H1 (cell line): ENCODE measurements around the gene HHAT. TPM values are rescaled to one million over a fixed set of nuclear protein-coding genes. Genes with fewer than 3 reads are reported as not detected.

Experiments used
- MAFK ChIP-seq: IDR thresholded peaks from 2 replicates; pipeline ENCODE4 v1.6.1; 2012; ENCODE audit warnings: low read depth, mild to moderate bottlenecking, improper control_type of control experiment, low read length
- RNF2 ChIP-seq: fragments of 200-900, 300-1000 bp; sonication (generic); IDR thresholded peaks from 2 replicates; pipeline ENCODE4 v1.7.1; 2016; ENCODE audit warnings: borderline replicate concordance, low read depth, mild to moderate bottlenecking, antibody characterized with exemption, low read length; ENCODE audit not compliant: poor library complexity, severe bottlenecking; ENCODE audit errors: missing control alignments
- polyA plus RNA-seq, 7 experiments: library from polyadenylated mRNA; depleted of rRNA in 3 of 7; stranded (reverse) in 5 of 7; unstranded in 2 of 7; fragments of >200 nt in 5 of 7; fragments of 200-250 nt in 2 of 7; gene quantifications; 1 replicate in 5 of 7; 2 replicates in 1 of 7; 4 replicates in 1 of 7; pipeline versions ENCODE4 v1.2.1 to v1.2.3, GENCODE V29; 2011 to 2013; ENCODE audit warnings: missing spikeins in 2 of 7, mixed read lengths in 2 of 7
- total RNA-seq: library from RNA; stranded (reverse); fragmentation: NEBNext Ultra II Directional; extraction: Animal tissue kit (Norgen Biotek cat#: 25700); gene quantifications from 2 replicates; pipeline ENCODE4 v1.2.1, GENCODE V29; 2021
- TF ChIP-seq, protein P1 (sequence below): fragments of 300-600 bp; sonication (generic); IDR thresholded peaks from 2 replicates; pipeline ENCODE4 v1.7.1; 2012; ENCODE audit warnings: low read length, moderate library complexity, mild to moderate bottlenecking, inconsistent platforms; ENCODE audit not compliant: insufficient replicate concordance
- TF ChIP-seq, protein P2 (sequence below): IDR thresholded peaks from 2 replicates; pipeline ENCODE4 v1.6.1; 2011; ENCODE audit warnings: low read depth, mild to moderate bottlenecking, low read length; ENCODE audit not compliant: insufficient read depth

Gene HHAT
- total and polyA plus RNA-seq, 2 of the 8 experiments (the other 6 are each of a cell fraction or from before 2014, with no cell fraction given): 0.15 to 0.51 TPM

DNA sequence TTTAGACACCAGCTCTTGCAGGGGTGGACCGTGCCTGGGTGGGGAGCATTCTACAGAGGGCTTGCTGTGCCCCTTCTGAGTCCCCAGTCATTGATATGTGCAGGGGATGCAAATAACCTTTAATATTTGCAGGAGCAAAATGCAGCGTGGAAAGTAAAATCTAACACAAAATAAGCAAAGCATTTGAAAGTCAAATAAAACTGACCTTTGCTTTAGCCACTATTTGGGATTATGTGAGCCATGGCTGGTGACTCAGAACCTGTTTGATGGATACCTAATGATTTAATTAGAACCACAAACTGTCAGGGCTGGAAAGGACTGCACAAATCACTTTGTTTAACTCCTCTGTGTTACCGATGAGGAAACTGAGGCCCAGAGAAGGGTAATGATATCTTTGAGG lies 377.5 kb downstream of the HHAT start (continued):
- TF ChIP-seq, protein P1, sequence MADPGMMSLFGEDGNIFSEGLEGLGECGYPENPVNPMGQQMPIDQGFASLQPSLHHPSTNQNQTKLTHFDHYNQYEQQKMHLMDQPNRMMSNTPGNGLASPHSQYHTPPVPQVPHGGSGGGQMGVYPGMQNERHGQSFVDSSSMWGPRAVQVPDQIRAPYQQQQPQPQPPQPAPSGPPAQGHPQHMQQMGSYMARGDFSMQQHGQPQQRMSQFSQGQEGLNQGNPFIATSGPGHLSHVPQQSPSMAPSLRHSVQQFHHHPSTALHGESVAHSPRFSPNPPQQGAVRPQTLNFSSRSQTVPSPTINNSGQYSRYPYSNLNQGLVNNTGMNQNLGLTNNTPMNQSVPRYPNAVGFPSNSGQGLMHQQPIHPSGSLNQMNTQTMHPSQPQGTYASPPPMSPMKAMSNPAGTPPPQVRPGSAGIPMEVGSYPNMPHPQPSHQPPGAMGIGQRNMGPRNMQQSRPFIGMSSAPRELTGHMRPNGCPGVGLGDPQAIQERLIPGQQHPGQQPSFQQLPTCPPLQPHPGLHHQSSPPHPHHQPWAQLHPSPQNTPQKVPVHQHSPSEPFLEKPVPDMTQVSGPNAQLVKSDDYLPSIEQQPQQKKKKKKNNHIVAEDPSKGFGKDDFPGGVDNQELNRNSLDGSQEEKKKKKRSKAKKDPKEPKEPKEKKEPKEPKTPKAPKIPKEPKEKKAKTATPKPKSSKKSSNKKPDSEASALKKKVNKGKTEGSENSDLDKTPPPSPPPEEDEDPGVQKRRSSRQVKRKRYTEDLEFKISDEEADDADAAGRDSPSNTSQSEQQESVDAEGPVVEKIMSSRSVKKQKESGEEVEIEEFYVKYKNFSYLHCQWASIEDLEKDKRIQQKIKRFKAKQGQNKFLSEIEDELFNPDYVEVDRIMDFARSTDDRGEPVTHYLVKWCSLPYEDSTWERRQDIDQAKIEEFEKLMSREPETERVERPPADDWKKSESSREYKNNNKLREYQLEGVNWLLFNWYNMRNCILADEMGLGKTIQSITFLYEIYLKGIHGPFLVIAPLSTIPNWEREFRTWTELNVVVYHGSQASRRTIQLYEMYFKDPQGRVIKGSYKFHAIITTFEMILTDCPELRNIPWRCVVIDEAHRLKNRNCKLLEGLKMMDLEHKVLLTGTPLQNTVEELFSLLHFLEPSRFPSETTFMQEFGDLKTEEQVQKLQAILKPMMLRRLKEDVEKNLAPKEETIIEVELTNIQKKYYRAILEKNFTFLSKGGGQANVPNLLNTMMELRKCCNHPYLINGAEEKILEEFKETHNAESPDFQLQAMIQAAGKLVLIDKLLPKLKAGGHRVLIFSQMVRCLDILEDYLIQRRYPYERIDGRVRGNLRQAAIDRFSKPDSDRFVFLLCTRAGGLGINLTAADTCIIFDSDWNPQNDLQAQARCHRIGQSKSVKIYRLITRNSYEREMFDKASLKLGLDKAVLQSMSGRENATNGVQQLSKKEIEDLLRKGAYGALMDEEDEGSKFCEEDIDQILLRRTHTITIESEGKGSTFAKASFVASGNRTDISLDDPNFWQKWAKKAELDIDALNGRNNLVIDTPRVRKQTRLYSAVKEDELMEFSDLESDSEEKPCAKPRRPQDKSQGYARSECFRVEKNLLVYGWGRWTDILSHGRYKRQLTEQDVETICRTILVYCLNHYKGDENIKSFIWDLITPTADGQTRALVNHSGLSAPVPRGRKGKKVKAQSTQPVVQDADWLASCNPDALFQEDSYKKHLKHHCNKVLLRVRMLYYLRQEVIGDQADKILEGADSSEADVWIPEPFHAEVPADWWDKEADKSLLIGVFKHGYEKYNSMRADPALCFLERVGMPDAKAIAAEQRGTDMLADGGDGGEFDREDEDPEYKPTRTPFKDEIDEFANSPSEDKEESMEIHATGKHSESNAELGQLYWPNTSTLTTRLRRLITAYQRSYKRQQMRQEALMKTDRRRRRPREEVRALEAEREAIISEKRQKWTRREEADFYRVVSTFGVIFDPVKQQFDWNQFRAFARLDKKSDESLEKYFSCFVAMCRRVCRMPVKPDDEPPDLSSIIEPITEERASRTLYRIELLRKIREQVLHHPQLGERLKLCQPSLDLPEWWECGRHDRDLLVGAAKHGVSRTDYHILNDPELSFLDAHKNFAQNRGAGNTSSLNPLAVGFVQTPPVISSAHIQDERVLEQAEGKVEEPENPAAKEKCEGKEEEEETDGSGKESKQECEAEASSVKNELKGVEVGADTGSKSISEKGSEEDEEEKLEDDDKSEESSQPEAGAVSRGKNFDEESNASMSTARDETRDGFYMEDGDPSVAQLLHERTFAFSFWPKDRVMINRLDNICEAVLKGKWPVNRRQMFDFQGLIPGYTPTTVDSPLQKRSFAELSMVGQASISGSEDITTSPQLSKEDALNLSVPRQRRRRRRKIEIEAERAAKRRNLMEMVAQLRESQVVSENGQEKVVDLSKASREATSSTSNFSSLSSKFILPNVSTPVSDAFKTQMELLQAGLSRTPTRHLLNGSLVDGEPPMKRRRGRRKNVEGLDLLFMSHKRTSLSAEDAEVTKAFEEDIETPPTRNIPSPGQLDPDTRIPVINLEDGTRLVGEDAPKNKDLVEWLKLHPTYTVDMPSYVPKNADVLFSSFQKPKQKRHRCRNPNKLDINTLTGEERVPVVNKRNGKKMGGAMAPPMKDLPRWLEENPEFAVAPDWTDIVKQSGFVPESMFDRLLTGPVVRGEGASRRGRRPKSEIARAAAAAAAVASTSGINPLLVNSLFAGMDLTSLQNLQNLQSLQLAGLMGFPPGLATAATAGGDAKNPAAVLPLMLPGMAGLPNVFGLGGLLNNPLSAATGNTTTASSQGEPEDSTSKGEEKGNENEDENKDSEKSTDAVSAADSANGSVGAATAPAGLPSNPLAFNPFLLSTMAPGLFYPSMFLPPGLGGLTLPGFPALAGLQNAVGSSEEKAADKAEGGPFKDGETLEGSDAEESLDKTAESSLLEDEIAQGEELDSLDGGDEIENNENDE: no peak
- TF ChIP-seq, protein P2, sequence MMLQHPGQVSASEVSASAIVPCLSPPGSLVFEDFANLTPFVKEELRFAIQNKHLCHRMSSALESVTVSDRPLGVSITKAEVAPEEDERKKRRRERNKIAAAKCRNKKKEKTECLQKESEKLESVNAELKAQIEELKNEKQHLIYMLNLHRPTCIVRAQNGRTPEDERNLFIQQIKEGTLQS: no peak
- TF ChIP-seq MAFK: no peak
- TF ChIP-seq RNF2: no peak
- TF ChIP-seq, all 59 proteins: peak for 0
